NCI-H345 treated with DMSO at 0.1 percent for 48 hours (cell line): ENCODE results near the gene AXL.
"Not testable (repeated sequence)": the region's sequence is repeated elsewhere in the genome, so short reads cannot be mapped to it uniquely, and the experiment has no call there.

Experiments
- DNase-seq: peaks from one replicate; lab custom pipeline; 2025; ENCODE audit not compliant: unreplicated experiment; lab: John Stamatoyannopoulos, UW

Gene AXL

DNA sequence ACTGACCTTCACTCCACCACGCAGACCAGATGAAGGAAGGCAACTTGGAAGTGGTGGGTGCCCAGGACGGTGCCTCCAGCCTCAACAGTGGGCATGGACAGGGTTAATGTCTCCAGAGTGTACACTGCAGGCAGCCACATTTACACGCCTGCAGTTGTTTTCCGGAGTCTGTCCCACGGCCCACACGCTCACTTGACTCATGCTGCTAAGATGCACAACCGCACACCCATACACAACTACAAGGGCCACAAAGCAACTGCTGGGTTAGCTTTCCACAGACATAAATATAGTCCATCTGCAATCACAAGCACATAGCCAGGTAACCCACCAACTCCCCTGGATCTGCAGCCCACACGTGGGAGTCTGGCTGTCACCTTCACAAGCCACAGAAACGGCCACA is 12.6 kb upstream of the AXL start:
- no peak for DNase-seq

DNA sequence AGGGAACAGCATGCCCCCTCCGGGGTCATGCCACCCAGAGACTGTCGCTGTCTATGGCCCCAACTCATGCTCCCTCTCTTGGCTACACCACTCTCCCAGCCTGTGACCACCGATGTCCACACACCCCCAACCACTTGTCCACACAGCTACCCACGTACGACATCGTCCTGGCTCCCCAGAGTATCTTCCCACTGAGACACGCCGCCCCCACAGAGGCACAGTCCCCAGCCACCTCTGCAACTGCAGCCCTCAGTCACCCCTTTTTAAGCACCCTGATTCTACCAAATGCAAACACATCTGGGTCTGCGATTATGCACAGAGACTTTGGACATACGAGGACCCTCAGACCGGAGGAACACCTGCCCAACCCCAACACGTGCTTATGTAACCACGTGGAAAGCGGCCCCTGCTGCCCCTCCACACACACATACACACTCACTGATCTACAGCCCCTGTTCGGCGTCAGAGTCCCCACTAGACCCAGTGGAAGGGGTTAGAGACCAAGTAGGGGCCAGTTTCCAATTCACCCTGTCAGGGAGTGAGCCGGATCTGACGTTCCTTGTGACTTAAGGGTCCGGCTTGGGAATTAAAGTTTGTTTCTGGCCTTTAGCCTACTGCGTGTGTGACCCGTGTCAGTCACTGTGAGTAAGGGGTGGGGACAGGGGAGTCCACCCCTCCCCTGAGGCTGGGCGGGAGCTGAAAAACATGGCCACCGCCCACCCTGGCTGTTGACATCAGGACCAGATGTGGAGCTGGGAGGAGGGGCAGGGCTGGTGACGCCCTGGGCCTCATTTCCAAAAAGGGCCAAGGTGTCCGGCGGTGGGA is 11.9 kb upstream of the AXL start:
- no peak for DNase-seq

DNA sequence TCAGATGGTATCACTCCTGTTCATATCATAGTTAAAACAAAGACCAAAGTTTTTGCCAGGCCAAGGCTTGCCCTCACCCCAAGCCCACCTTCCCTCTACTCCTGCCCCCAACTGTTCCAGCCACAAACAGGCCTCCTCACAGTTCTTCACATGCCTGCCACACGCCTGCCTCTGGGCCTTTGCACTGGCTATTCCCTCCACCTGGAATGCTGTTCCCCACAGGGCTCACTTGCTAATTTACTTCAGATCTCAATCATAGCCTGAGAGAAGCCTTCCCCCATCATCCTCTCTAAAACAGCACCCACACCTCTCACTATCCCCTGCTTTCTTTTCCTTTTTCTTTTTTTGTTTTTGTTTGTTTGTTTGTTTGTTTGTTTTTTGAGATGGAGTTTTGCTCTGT is 4.9 kb upstream of the AXL start:
- no peak for DNase-seq

DNA sequence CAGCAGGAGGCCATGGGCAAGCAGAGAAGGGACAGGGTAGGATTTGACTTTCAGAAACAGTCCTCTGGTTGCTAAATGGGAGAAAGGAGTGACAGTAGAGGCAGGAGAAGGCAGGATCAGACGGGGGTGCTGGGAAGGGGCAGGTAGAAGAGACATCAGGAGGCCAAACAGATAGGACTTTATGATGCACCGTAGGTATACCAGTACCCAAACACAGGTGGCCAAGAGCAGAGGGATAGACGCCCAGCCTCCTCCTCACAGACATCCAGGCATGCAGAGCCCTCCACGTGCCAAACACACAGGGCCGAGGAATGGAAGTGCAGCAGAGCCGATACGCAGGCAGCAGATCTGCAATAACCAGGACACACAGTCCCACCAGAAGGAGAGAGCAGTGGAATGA is 1.3 kb upstream of the AXL start:
- no peak for DNase-seq

DNA sequence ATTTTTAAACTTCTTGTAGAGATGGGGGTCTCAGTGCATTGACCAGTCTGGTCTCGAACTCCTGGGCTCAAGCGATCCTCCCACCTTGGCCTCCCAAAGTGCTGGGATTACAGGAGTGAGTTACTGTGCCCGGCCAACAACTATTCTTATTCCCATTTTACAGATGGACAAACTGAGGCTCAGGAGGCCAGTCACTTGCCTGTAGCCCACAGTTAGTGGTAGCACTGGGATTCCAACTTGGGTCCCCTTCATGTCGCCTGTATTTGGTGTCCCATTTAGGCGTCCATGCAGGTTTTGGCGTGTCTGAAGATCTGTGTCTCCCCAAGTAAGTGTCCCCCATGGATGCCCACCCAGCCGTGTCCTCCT is 791 bp upstream of the AXL start:
- no peak for DNase-seq

DNA sequence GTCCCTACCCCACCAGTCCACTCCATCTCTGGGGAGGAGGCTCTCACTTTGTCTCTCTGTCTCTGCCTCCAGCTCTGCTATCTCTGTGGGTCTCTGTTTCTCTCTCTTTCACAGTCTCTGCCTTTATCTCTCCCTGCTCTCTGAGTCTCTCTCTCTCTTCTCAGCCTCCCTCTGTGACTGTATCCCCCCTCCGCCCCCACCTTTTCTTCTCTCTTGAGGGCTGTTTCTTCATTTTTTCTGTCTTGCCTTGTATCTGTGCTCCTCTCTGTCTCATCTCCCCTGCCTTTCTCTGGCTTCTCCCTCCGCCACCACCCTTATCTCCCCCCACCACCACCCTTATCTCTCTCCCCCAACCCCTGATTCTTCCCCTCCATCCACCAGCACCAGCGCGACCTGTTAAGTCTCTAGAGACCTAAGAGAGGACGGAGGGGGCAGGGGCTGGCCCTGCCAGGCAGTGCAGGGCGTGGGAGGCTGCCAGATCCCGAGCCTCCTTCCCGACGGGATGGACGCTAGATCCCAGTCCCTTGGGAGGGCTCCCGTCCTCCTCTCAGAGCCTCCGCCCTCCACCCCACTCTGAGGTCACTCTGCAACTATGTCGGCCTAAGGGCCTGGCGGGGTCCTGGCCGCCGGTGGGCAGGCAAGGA is 1.0 kb downstream of the AXL start:
- DNase-seq: no peak

DNA sequence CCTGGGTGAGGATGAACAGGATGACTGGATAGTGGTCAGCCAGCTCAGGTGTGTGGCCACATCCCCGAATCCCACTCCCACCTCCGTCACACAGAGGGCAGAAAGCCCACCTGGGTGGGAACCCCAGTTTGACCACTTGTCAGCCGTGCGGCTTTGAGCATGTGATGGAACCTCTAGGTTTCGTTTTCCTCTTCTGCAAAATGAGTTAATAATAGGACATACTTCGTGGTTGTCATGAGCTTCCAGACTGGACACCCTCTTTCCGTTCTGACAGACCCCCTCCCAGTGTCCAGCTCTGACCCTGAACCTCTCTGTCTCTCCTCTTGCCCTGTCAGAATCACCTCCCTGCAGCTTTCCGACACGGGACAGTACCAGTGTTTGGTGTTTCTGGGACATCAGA is 1.8 kb downstream of the AXL start:
- no peak for DNase-seq

DNA sequence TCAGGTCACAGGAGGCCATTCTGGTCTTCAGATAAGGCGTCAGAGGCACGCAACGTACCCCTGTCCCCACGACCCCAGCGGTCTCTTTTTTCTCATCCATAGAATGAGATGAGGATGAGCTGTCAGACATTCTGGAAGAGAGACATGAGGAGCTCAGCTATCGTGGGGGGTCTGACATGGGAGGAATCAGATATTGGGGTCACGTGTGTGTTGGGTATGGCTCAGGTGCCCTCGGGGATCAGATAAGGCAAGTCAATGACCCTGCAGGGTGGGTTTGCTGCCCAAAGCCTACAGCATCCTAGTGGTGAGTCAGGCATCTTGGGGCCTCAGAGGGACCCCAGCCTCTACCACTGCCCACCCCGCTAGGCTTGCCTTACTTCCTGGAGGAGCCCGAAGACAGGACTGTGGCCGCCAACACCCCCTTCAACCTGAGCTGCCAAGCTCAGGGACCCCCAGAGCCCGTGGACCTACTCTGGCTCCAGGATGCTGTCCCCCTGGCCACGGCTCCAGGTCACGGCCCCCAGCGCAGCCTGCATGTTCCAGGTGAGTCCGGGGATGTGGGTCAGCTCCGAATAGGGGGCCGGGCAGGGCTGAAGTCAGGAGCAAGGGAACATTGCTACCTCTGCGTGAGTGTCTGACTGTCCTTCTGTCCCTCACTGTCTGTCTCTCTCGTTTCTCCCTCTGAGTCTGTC is 2.6 kb downstream of the AXL start:
- DNase-seq: no peak

DNA sequence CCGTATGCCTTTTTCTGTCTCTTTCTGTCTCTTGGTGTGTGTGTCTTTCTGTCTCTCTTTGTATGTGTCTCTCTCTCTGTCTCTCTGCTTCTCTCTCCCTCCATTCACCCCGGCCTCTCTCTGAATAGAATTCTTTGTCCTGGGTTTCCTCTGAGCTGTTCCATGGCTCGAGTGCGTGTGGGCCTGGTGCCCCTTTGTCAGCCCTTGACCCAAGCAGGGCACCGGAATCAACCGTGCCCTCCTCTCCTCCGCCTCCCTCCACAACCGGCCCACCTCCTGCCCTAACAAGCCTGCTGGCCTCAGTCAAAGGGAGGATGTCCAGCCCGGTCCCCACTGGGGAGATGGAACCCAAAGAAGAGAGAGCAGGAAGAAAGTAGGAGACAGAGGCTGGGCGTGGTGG is 3.2 kb downstream of the AXL start:
- no peak for DNase-seq

DNA sequence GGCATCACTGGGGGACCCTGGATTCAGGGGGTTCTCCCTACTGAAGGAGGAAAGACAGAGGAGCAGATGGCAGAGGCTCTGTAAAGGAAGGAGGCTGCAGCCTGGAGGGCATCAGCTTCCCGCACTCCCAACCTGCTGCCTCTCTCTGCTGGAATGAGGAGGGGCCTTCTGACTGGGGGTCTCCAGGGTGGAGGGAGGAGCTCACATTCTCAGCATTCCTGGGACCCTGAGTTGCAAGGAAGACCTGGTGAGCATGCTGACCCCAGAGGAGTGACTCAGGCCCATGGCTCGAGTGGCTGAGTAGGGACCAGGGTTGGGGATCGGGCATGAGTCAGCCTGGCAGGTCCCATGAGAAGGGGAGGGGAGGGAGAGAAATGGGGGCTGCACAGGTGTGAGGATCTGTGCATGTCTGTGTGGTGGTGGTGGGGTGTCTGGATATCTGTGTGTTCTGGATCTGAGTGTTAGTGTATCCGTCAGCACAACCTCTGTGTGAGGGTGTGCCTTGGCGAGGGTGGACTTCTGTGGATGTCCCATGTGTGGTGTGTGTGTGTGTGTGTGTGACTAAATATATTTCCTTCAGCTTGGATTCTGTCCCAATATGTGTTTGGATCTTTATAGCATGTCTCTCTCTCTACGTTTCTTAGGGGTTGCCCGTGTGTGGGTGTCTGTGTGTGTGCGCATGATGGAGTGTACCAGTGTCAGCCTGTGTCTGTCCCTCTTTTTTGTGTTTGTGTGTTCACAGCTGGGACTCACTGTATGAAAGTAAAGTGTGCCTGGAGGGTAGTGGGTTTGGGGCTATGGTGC is 4.6 kb downstream of the AXL start:
- DNase-seq: no peak

DNA sequence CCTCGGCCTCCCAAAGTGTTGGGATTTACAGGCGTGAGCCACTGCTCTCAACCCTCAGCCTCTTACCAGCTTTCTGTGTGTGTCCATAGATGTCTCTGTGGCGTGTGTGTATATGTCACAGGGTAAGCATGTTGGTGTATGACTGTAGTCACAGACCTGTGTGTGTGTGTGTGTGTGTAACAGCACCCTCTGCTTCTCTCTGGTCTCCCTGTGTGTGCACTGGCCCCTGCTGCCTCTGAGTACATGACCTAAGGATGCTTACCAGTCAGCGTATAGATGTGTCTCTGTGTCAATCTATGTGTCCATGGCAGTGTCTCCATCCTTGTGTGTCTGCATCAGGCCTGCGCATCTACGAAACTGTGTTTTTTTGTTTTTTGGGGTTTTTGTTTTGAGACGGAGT is 5.6 kb downstream of the AXL start:
- no peak for DNase-seq

DNA sequence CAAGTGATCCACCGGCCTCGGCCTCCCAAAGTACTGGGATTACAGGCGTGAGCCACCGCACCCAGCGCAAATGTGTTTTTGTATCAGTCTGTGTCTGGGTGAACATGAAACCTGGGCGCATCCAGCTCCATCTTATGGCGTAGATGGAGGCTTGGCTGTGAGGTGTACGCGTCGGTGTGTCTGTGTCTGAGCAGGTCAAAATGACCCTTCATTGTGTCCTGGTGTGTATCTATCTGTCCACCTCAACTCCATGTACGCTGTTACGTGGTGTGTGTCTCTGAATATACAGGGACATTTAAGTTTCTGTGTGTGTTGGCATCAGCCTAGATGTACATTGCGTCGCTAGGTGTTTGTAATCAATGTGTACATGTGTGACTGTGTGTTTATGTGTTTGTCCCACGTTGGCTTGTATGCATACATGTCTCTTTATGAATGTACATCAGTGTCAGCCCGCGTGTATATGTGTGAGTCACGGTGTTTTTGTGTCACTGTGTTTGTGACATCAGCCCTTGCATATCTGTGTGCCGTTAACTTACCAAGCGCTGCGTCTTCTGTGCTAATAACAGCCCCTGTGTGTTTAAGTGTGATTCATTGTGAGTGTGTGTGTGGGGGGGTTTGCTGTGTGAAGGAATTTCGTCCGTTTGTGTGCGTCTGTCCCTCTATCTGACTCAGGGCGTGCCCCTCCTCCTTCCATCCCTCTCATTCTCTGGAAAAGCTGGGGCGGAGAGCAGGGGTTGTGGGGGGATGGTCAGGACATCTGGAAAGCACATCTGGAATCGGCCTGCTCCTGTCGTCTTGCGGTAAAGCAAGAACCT is 6.4 kb downstream of the AXL start:
- DNase-seq: no peak

DNA sequence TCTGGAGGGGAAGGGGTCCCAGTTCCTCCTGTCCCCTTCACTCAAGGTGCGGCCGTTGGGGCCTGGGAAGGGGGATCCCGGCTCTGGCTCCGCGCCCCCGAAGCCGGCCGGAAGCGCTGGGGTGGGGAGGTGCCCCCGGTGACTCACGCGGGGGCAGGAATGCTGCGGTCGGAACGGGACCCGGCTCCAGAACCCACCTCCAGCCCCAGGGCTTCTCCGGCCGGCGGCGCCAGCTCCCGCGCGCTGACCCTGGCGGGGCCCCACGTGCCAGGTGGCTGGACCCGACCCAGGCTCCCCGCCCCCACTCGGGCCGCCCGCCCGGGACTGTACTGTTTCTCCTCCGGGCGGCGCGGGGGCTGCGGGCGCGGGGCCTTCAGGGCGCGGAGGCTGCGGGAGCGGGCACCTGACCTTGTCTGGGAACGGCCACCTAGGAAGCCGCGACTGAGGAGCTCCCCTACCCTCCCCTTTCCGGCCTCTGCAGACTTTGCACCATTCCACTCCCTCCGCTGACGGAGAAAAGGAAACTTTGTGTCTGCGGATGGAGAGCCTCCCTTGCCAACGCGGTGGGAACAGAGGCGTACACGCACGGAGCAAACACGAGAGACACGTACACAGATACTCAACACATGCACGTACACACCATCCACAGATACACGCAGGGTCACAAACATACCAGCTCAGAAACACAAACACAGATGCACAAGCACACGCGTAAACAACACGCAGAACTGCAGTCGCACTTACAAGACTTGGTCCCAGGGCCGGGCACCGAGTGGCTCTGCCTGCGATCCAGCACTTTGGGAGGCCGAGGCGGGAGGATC is 7.2 kb downstream of the AXL start:
- DNase-seq: no peak

DNA sequence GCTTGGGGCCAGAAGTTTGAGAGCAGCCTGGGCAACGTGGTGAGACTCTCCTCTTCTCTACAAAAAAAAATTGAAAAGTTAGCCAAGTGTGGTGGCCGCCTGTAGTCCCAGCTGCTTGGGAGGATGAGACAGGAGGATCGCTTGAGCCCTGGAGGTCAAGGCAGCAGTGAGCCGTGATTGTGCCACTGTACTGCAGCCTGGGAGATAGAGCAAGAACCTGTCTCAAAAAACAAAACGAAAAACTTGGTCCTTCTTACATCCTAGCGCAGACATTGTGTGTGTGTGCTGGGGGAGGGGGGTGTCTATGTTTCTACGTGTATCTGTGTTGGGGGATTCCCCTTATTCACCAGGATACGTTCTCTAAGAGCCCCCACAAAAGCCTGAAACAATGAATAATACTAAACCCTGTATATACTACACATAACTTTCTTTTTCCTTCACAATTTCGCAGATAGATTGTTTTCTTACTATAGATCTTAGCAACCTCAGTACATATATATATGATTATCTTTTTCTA is 7.9 kb downstream of the AXL start:
- no peak for DNase-seq

DNA sequence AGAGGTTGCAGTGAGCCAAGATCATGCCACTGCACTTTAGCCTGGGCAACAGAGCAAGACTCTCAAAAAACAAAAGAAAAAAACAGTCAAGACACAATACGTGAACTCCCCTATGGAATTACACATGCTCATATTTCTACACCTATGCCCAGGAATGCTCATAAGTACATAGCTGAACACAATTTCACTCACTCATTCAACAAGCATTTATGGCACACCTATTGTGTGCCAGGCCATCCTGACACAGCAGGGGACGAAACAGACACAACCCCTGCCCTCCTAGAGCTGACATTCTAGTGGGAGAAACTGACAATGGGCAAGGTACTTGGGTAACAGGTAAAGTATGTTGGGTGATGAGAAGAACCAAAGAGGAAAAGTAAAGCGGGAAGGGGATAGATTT is 9.5 kb downstream of the AXL start:
- no peak for DNase-seq

DNA sequence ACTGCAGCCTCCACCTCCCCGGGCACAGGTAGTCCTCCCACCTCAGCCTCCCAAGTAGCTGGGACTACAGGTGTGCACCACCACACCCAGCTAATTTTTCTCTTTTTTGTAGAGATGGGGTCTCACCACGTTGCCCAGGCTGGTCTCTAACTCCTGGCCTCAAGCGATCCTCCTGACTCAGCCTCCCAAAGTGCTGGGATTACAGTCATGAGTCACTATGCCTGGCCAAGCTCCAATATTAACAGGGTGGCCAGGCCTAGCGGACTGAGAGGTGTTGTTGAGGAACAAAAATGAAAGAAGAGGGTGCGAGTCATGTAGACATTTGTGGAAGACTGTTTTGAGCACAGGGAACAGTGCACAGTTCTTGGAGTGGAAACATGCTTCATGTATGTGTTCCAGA is 10.3 kb downstream of the AXL start:
- DNase-seq: not testable (repeated sequence)

DNA sequence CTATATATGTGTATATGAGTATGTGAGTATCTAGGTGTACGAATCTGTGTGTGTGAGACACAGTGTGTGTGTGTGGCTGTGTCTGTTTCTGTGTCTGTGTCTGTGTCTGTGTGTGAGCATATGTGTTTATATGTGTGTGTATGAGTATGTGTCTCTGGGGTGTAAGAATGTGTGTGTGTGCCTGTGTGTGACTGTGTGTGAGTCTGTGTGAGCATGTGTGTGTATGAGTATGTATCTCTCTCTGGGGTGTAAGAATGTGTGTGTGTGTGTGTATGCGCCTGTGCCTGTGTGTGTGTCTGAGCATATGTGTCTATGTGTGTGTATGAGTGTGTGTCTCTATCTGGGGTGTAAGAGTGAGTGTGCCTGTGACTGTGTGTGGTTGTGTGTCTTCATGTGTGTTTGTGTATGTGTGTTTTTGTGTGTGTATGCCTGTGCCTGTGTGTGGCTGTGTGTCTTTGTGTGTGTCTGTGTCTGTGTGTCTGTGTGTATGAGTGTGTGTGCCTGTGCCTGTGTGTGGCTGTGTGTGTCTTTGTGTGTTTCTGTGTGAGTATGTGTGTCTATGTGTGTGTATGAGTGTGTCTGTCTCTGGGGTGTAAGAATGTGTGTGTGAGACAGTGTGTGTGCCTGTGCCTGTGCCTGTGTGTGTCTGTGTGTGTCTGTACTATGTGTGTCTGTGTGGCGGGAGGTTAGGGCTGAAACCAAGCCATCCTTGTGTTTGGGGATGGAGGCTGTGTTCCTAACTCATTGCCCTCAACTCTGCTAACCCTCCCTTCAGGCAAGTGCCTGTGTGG is 11.2 kb downstream of the AXL start:
- no peak for DNase-seq

DNA sequence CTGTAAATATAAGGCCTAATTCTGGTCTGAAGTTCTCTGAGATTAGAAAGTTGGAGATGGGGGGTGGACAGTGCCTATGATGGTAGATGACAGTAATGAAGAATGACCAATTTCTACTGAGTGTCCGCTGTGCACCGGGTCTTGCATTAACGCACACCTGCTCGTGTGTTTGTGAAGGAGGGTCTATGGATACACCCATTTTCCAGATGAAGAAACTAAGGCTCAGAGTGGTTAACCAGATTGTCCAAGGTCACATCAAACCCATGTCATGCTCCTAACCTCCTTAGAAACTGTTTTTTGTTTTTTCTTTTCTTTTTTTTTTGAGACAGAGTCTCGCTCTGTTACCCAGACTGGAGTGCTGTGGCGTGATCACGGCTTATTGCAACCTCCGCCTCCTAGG is 13.7 kb downstream of the AXL start:
- no peak for DNase-seq

DNA sequence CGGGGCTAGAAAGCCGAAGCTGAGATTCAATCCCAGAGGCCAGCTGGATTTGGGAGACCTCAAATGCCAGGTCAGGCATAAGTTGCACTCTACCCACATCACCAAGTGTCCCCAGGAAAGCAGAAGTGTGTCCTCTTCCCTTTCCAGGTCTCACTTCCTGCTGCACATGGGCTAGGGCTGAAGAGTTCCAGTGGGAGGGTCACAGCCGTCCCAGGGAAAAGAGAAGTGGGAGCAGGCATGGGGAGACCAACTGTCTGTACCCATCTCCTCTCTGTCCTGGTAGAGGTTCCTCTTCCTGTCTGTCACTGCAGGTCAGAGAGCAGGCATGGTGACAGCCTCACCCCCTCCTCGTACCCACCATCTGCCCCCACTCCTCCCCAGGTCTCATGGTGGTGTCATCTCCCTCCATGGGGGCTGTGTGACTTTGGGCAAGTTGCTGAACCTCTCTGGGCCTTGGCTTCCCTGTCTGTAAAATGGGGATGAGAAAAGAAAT is 14.8 kb downstream of the AXL start:
- no peak for DNase-seq
